Measurements from ENCODE around the gene CXCL16.

DNA sequence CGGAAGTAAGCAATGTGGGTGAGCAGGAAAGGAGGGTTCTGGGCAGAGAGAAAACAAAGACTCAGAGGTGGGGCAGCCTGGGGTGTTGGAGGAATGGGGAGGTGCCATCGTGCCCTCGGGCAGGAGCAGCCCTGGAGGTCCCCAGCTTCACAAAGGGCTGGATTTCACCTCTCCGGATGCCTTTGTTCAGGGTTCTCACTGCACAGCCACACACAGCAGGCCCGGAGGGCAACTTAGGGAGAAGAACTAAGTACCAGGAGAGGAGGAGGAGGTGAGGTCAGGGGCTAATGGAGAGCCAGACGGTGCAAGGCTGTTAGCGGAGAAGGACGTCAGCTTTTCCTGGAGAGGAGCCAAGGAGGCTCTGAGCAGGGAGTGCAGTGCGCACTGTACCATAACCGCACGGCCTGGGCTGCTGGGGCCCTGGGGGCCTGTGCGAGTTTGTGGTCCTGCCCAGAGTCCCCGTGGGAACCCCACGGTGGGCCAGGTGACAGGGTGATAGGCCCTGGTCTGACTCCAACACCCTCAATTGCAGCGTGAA is 20.0 kb downstream of the CXCL16 start:
- TF ChIP-seq POLR2A (IDR thresholded peaks at IDR 0.05): no peak
- TF ChIP-seq, protein P1, sequence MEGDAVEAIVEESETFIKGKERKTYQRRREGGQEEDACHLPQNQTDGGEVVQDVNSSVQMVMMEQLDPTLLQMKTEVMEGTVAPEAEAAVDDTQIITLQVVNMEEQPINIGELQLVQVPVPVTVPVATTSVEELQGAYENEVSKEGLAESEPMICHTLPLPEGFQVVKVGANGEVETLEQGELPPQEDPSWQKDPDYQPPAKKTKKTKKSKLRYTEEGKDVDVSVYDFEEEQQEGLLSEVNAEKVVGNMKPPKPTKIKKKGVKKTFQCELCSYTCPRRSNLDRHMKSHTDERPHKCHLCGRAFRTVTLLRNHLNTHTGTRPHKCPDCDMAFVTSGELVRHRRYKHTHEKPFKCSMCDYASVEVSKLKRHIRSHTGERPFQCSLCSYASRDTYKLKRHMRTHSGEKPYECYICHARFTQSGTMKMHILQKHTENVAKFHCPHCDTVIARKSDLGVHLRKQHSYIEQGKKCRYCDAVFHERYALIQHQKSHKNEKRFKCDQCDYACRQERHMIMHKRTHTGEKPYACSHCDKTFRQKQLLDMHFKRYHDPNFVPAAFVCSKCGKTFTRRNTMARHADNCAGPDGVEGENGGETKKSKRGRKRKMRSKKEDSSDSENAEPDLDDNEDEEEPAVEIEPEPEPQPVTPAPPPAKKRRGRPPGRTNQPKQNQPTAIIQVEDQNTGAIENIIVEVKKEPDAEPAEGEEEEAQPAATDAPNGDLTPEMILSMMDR (IDR thresholded peaks at IDR 0.05 in 4 of 5, conservative IDR thresholded peaks at IDR 0.05 in 1 of 5): no peak

Data from gastrocnemius medialis (tissue), 4 donors.